GM19193 (cell line): ENCODE data around the gene PRDM2.

ENCODE experiments used
- POLR2A ChIP-seq: IDR thresholded peaks from 4 replicates; pipeline ENCODE4 v1.6.1; 2011; ENCODE audit not compliant: insufficient read depth, insufficient read length; ENCODE audit errors: extremely low read depth

PRDM2 gene

DNA sequence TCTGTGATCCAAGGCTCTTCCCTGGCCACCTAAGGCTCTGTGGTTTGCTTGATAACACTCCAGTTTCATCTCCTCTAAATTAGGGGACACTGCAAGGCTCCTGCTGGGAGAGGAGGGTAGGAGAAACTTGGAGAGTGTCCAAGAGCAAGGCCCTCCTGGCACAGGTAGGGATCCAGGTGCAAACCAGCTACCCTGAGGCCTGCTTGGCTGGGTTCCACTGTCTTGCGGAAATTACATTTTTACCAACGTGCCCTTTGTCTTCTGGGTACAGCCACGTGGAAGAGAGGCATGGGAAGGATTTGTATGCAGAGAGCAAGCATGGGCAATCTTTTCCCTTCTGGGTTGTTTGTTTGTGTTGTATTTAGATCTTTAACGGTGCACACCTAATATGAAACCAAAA lies 132.5 kb downstream of the PRDM2 start:
- no peak for TF ChIP-seq POLR2A

DNA sequence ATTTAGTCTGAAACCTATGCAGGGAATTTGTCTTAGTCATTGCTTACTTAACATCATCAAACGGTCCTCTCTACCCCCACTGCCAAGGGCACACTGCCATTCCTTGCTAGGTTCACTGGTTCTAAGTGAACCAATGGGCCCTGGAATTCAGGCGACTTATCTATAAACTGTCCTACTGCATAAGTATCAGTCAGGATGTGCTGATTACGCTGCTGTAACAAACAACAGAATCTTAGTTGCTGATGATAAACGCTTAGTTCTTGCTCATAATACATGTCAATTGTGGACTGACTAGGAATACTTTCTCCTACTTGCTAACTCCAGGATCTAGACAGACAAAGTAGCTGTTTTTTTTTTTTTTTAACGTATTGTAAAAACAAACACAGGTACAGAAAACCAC lies 136.1 kb downstream of the PRDM2 start:
- no peak for TF ChIP-seq POLR2A

DNA sequence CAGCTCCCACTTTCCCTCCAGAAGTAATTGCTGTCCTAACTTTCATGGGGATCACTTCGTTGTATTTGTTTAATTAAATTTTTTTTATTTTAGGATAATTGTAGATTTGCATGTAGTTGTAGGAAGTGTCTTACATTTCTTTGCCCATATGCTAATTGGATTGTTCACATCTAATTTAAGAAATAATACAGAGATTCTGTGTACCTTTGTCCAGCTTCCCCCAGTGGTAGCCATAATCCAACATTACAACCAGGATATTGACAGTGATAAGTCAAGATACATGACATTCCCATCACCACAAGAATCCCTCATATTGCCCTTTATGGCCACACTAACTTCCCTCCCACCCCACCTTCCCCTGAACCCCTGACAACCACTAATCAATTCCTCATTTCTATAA lies 136.6 kb downstream of the PRDM2 start:
- TF ChIP-seq POLR2A, result no peak

DNA sequence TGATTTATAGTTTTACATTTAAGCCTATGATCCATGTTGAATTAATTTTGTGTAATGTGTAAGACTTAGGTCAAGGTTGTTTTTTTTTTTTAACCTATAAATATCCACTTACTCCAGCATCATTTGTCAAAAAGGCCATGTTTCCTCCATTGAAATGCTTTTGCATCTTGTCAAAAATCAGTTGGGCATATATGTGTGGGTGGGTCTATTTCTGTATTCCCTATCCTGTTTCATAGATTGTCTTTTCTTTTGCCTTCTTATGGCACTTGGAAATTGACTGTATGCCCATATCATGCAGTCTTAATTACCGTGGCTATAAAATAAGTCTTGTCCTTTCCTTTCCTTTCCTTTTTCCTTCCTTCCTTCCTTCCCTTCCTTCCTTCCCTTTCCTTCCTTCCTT lies 138.2 kb downstream of the PRDM2 start:
- no peak for TF ChIP-seq POLR2A

DNA sequence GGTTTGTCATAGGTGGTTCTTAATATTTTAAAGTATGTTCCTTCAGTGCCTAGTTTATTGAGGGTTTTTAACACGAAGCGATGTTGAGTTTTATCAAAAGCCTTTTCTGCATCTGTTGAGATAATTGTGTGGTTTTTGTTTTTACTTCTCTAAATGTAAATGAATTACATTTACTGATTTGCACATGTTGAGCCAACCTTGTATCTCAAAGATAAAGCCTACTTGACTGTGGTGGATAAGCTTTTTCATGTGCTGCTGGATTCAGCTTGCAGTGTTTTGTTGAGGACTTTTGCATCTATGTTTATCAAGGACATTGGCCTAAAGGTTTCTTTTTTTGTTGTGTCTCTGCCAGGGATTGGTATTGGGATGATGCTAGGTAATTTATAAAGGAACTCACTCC lies 142.5 kb downstream of the PRDM2 start:
- TF ChIP-seq POLR2A, result no peak

DNA sequence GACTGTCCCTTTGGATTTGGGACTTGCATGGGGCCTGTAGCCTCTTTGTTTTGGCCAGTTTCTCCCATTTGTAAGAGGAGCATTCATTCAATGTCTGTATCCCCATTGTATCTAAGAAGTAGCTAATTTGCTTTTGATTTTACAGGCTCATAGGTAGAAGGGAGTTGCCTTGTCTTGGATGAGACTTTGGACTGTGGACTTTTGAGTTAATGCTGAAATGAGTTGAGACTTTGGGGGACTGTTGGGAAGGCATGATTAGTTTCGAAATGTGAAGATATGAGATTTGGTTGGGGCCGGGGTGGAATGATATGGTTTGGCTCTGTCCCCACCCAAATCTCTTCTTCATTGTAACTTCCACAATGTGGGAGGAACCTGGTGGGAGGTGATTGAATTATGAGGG lies 151.7 kb downstream of the PRDM2 start:
- no peak for TF ChIP-seq POLR2A

DNA sequence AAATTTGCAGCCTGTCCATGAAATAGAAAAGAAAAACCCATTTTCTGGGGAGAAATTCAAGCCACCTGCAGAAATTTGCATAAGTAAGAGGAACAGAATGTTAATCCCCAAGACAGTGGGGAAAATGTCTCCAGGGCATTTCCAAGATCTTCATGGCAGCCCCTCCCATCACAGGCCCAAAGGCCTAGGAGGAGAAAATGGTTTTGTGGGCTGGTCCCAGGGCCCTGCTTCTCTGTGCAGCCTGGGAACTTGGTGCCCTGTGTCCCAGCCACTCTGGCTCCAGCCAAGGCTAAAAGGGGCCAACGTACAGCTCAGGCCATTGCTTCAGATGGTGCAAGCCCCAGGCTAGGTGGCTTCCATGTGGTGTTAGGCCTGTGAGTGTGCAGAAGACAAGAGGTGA lies 155.6 kb downstream of the PRDM2 start:
- TF ChIP-seq POLR2A, result no peak

DNA sequence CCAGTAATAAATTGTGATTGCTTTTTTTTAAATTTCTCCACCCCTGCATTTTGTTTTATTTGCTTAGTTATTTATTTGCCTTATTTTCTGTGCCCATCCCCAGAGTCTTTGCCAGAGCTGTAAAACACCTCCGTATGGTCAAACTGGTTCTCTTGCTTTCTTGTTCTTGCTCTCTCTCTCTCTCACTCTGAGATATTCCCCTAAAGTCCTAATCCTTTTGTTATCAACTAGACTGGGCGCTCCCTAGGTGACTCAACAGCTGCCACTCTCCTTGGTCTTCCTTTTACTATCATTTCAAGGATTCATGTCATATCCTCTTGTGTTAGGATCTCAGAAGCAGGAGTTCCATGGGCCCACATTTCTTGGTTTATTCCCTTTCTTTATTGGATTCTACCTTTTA lies 160.0 kb downstream of the PRDM2 start:
- no peak for TF ChIP-seq POLR2A

DNA sequence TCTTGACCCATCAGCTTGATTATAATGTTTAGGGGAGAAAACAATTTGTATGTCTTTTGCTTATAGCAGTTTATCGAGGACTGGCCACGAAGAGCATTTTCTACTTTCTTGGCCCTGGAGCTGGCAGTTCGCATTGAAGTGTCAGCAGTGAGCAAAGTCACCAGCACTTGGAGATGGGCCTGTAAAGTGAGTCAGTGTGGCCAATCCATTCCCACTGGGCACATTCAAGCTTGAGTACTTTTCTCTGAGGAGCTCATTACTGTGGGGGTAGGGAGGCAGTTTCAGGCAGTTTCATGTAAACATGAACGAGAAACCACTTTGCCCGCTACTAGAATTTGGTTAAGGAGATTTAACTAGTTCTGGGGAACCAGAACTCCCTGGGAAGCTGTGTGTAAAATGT lies 164.8 kb downstream of the PRDM2 start:
- no peak for TF ChIP-seq POLR2A

DNA sequence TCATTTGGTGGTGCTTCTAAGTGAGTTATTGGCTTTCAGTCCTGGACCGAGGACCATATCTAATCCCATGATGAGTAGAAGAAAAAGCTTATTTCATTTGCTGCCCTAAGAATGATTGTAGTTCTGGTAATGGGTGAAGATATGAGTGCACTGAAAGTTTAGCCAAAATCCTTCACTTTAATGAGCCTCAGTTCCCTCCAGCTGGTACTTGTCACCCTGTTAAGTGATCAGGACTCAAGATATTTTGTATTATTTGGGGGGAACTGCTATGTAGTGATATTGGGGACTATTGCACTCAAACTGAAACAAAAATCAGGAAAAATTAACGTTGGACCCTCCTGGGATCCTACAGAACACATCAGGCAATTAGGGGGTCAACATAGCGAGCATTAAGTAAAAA lies 165.9 kb downstream of the PRDM2 start:
- TF ChIP-seq POLR2A, result no peak

DNA sequence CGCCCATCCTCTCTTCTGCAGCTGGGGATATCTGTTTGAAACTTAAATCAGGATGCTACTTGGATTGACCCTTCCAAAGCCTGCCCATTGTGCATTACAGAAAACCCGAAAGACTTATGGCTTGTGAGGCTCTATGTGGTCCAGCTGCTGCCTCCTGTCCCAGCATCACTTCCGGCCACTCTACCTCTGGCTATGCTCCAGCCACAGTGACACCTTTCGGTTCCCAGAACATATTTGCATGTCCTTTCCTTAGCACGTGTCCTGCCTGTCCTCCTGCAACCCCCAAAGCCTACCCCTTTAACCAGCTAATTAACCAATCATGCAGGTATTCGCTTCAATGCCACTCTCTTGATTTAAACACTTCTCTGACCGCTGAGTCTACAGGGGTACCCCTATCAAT lies 167.6 kb downstream of the PRDM2 start:
- TF ChIP-seq POLR2A, result no peak

DNA sequence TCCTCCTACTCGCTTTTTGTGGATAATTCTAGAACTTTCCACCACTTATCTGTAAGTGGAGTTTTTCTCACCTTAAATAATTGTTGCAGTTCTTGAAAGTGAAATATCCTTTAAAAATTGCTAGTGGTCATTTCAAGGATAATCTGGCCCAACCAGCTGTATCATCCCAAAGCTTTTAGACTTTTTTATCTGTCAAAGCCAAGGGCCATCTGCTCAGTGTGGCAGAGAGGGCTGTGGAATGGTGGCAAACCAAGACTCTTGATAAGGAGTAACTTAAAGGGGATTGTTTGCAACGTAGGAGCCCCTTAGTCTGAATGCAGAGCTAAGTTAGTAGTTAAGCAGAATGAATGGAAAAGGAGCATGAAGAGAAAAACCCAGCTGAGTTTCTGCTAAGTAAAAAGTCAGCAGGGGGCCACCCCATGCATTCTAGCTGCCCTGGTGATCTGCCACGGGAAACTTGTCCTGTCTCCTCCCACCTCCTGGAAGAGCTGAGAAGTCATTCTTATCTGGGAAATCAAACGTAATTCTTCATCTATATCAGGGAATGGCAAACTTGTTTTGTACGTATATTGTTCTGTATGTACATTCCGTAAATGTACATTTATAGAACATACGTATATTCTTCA lies 169.3 kb downstream of the PRDM2 start:
- TF ChIP-seq POLR2A, result no peak

DNA sequence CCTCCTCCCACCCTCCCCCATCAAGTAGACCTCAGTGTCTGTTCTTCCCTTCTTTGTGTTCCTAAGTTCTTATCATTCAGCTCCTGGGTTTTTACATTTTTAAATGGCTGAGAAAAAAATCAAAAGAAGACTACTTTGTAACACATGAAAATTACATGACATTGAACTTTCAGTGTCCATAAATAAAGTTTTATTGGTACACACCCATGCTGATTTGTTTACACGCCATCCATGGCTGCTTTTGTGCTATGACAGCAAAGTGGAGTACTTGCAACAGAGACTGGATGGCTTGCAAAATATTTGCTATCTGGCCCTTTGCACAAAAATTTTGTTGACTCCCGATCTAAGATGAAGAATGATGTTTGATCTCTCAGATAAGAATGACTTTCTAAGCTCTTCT lies 171.4 kb downstream of the PRDM2 start:
- TF ChIP-seq POLR2A, result no peak

DNA sequence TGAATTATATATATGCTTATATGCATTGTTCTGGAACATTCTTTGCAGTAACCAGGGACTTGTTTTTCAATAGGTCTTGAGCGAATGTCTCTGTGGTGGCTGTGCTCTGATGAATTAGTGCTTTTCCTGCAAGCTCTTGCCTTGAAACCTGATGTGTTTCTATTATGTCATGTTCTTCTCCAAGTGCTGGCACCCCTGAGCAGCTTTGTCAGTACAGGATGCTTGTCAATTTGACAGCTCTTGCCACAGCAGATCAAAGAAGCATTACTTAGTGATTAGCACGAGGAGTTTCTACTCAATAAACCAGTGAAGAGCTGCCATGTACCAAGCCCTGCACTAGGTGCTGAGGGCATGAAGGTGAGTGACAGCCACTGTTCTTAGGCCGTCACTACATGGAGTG lies 171.9 kb downstream of the PRDM2 start:
- TF ChIP-seq POLR2A, result no peak

DNA sequence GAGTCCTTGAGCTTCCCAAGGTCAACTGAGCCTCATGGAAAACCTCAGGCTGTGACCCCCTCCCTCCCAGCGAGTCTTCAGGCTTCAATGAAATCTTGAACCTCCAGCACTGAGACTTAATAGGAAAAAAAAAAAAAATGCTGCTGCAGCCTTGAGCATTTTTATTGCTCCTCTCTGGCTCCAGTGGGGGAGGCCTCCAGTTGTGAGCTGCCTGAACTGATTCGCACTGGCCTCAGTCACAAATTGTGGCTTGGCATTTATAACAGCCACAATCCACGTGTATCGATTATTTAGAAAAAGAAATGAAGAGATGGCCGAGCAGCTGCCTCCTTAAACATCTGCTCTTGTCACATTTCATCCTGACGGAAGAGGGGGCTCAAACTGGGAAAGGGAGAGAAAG lies 173.0 kb downstream of the PRDM2 start:
- TF ChIP-seq POLR2A, result no peak
